HG03575 (cell line): Measurements from ENCODE around the gene KMT2E.
"Not testable (repeated sequence)": the region's sequence is repeated elsewhere in the genome, so short reads cannot be mapped to it uniquely, and the experiment has no call there.

Source experiments
- ATAC-seq: cut with Tn5 transposase; IDR thresholded peaks from one replicate; pipeline ENCODE4 v1.9.1; 2021; ENCODE audit not compliant: unreplicated experiment, insufficient number of reproducible peaks, low FRiP score; ENCODE audit errors: extremely low read depth

Gene KMT2E

DNA sequence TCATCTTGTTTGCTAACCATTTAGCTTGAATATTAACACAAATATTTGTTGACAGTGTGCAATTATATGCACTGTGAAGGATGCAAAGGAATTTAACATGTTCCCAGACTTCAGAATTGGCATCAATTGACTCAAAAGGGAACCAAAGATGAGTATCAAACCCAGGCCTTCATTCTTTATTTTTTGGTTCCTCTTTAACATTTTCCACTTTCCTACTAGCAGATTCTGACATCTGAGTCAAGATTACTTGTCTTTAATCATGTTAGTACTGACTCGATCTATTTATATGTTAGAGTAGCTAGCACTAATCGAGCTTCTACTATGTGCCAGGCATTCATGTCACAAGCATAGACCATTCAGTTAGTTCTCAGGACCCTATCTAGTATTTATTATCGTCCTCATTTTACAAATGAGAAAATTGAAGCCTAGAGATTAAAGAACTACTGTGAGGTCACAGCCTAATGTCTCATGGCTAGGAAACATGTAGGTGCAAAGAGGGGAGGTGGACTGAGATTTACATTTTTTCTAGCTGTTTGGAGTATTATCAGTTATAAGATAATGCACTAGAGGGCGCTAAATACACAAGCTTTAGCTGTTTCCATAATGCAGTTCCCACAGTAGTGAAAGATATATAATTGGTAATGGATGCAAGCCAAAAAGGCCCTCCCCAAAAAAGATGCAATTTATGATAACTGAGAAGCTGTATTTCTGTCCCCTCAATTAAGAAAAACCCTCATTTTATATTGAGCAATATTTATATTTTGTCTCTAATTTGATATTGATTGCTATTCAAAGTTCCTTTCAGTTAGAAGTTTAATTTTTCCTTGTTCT lies 32.9 kb upstream of the KMT2E start:
- ATAC-seq, result no peak

DNA sequence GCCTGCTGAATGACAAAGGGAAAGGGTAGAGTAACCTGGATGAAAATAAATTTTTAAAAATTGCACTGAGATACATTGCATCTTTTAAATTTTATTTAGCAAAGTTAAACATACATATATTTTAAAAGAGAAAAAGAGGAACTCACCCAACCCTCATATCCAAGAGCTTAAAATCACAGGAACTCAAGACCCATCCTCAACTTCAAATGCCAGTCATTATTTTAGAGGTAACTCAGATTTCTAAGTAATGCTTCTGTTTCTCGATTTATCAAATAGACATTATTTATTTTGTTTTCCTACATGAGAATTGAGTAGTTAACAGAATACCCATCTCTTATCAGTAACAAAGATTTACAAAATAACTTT lies 32.4 kb upstream of the KMT2E start:
- no peak for ATAC-seq

DNA sequence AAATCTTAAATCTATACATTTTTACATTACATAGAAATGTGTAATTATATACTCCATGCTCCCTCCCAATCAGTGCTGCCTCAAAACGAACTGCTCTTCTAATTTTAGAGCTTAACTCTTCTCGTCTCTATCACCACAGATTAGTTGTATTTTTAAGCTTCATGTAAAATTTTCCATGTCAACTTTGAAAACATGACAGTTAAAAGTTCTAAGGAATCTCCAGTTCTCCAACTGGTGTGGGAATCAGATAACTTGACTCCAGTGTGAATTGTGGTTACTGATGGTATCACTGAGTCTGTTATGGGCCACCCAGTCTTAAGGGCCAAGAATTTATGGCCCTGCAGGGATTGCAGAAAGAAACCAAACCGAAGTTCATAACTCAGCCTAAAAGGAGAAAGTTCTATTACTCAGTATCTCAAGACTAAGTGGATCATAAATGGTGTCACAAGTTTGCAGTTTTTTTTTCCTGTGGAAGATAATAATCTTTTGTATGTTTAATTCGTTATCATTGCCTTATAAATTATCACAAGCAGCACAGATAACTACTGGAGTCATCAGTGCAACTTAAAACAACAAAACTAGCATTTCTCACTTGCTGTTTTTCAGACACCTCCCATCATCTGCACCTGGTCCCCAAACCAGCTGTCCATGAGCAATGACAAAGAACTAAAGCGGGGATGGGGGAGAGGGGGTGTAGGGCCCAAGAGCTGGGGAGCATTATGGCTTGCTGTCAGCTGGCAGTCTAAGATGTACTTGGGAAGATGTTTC lies 31.5 kb upstream of the KMT2E start:
- ATAC-seq, result no peak

DNA sequence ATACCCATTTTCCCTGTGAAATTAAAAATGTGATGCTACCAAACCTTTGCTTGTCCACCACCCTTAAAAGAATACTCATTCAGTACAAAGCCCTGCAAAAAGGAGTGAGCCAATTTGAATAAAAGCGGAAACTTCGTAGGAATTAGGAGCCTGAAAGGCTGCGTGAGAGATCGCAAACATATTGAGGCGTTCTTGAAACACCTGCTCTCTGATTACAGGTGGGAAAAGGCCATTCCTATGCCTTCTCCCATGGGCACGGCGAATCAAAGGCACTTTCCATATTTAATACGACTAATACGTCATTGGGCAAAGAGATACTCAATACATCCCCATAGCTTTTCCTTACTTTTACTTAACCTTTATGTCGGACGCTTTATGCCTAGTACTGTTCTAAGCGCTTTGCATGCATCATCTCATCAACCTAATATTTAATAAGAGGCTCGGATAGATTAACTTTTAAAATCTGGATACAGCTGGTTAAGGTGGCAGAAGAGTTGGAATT lies 30.9 kb upstream of the KMT2E start:
- no peak for ATAC-seq

DNA sequence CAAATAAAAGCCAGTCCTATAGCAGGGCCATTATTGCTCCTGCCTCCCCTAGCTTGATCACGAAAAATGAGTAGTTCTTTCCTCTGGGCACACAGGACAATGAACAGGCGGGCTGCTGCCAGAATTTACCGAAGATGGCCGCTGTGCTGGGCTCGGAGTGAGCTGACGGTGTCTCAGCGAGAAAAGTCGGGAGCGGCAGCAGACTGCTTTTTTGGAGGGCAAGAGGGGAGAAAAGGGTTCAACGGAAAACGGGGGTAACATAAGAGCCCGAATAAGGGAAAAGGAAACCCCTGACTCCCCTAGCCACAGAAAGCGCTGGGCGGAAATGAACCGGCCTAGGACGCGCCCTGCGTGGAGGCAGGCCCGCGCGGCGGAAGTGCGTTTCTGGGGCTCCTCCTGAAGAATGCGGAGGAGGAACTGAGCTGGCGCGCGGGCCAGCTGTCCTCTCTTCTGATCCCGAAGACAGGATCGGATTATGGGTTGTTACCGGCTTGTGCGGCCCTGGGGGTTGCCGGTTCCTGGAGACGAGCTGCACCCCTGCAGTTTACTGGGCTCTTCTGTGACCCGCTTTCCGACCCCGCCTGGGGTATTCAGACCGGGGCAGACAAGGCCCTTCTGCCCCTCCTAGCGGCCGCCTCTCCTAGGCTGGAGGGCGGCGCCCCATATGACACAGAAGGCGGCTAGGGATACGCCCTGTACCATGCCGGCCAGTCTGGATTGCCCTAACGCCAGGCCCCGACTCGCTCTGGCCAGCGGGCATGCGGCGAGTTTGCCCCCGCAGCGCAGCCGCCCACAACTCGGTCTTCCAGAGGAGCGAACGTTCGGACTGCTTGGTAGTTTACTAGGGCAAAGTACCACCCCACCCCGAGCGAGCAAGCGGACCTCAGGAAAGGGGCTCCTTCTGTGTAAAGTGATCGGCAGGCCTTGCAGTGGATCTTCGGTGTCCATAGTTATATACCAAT lies 30.1 kb upstream of the KMT2E start:
- peak; percentile 54 for ATAC-seq

DNA sequence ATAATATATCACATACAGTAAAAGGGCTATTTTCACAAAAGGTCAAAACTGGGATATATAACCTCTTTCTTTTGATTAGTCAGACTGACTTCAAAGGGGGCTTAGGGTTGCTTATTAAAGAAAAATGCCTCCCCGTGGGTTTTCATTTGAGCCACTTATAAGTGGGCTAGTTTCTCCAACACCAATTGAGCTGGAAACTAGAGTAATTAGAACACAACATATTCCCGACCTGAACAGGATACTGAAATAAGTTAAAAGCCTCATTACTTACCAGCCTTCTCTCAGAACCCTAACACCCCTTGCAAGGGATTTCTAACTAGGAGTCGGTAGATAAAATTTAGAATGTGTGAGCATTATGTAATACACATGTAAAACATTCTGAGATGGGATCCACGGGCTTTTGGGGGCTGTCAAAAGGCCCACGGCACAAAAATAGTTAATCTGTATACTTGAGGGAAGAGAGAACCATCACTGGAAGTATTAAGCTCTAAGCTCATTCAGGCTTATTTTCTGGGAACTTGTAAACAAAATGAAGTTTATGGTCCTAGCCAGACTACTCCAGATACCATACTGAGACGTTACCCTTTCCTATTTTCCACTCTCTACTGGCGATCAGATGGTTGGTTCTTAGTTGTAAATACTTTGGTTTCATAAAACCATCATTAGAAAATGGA lies 29.3 kb upstream of the KMT2E start:
- no peak for ATAC-seq

DNA sequence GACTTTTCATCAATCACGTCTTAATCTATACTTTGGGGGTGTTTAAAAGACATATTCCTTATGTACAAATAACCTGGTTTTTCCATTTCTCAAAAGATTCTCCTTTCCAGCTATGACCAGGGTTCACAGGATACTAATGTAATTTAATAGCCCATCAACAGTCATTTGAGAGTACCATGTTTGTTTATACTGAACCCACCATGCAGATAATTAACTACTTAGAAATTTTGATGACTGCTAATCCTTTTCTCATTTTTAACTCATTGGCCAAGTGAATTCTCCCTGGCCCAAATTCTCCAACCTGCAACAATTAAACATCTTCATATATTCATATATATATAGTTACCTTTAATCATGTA lies 28.8 kb upstream of the KMT2E start:
- no peak for ATAC-seq

DNA sequence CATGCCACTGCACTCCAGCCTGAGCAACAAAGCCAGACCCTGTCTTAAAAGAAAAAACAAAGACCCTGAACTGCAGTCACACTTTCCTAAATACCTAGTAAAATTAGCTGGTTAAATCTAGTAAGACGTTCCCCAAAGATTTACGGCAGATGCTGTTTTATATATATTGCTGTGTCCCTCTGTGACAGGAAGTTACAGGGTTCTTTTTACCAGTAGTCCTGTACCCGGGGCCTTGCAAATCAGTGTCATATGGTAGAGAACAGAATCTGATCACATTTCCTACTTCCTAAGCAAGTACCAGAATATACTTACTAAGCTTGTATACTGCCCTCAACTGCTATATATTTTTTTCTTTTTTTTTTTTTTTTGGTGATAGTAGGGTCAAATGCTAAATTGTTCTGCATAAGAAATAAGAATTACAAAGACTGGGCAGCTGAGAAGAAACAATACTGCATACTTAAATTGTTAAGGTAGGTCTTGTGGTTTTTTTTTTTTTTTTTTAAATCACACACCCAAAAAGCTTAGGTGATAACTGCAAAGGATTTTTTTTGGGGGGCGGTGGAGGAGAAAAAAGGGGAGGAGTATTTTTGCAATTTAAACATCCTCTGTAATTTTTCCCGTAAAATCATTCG lies 27.3 kb upstream of the KMT2E start:
- ATAC-seq, result no peak

DNA sequence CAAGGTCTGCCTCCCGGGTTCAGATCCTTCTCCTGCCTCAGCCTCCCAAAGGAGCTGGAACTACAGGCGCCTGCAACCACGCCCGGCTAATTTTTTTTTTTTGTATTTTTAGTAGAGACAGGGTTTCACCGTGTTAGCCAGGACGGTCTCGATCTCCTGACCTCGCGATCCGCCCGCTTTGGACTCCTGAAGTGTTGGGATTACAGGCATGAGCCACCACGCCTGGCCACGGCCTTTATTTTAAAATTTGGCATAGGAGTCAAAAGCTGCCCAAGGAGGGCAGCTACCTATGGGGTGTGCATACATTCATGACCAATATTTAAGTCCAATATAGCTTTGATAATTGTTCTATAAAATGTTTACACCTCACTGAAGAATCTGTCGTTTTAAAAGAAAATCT lies 26.6 kb upstream of the KMT2E start:
- ATAC-seq, result not testable (repeated sequence)

DNA sequence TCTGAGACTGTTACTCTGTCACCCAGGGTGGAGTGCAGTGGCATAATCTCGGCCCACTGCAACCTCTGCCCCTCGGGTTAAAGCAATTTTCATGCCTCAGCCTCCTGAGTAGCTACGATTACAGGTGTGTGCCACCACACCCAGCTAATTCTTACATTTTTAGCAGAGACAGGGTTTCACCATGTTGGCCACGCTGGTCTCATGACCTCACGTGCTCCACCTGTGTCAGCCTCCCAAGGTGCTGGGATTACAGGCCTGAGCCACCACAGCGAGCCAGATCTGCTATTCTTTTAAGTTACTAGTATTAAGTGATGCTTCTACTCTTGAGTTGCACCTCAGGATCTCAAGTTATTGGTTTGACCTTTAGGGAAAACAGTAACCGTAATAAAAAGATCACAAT lies 23.0 kb upstream of the KMT2E start:
- ATAC-seq, result no peak

DNA sequence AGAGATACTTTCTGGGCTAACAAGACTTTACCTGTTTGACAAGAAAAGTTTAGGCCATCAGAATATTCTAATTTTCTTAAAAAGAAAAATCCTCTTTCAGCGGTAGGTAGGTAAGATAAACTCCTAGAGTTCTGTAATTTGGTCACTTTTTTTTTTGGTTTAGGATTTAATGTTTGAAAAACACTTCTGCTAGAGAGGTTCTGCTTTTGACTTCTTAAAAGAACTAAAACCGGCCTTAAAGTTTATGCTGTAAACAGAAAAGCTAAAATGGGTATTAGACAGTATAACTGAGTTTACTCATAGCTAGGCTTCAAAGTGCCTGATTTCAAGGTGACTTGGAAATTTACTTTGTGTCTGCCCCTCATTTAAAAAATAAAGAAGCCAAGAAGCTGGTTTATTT lies 21.7 kb upstream of the KMT2E start:
- ATAC-seq, result no peak

DNA sequence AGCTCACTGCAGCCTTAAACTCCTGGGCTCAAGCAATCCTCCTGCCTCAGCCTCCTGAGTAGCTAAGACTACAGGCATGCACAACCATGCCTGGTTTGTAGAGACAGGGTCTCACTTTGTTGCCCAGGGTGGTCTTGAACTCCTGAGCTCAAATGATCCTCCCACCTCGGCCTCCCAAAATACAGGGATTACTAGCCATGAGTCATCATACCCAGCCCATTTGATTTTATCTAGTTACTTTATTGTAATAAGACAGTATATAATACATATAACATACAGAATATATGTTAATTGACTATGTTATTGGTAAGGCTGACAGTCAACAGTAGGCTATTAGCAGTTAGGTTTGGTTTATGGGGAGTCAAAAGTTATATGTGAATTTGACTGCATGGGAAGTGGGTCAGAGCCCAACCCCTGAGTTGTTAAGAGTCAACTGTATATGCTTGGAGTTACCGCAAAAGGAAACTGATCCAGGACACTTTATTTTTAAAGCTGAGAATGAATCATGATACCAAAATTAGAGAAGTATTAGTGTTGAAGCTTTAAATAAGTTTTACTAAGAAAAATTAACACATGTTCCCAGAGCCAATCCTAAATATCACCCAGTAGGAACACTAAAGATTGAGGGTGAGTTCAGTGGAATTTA lies 20.7 kb upstream of the KMT2E start:
- ATAC-seq, result no peak

DNA sequence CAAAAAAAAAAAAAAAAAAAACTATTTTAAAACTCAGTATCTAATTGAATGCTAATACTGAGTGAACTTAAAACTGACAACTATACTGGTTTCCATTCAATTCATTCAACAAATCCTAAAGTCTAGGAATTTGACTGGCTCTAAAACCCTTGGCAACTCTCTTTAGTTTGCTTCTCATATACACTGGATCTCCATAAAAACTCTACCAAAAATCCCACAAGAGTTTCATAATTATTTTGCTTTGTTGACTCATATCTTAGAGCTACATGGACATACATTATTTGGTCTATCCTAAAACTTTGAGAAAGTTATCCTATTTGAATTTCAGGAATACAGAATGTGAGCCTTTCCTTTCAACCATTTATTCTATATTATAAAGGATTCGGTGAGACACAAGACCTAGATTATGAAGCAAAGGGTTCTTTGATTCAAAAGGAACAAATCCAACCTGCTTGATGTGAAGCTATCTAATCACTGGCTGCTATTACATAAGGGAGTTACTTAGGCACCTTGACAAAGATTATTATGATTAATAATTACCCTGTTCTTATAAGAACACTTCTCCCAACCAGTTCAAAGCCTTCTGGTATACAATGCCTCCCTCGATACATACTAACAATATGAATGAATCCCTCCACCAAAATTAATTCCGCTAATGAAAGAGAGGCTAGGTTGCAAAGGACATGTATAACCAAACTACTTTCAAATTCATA lies 15.8 kb upstream of the KMT2E start:
- no peak for ATAC-seq

DNA sequence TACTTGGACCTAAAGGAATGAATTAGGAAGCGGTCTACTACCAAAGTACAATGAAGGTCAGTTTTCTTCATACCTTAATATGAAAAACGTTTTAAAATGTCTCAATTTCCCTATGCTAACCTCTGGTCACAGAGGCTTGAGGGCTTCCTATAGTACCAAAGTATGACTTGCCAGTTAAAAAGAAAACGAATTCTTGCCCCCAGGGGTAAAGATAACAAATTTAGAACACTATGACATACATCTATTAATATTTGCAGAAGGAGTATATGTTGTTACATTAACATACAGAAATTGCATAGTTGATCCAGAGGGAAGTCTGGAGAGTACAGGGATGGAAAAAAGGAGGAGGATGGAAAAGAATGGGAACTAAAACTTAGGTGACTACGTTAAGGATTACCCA lies 13.8 kb upstream of the KMT2E start:
- no peak for ATAC-seq

DNA sequence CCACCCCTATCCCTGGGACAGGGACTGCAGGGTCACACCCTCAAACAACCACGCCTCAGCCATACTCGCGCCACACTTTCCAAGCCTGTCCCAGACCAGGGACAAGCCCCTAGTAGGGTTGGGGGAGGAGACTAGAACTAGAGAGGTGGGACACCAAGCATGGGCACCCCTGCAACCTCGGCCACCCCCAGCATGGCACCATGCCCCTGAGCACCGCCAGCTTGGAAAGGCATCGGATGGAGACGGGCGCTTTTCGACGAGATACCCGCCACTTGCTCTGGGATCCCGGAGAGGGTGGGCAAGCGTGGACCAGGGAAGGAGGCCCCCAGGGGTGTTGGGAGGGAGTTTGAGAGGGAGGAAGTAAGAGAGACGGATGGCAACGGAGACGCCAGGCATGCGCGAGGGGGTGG lies 13.1 kb upstream of the KMT2E start:
- no peak for ATAC-seq

DNA sequence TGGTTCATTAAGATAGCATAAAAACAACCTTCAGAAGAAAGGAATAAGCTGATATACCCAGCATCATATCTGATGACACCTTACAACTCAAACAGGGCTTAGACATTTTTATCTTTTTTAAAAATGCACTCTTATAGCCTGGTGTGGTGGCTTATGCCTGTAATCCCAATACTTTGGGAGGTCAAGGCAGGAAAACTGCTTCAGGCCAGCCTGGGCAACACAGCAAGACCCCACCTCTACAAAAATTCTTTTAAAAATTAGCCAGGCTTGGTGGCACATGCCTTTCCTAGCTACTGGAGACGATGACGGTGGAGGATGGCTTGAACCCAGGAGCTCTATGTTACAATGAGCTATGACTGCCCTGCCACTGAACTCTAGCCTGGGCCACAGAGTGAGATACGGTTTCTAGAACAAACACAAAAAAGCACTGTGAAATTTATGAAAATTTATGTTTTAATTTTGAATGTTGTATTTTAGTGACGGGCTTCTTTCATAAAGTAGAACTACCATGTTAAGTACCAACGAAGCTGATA lies 12.3 kb upstream of the KMT2E start:
- ATAC-seq, result no peak

DNA sequence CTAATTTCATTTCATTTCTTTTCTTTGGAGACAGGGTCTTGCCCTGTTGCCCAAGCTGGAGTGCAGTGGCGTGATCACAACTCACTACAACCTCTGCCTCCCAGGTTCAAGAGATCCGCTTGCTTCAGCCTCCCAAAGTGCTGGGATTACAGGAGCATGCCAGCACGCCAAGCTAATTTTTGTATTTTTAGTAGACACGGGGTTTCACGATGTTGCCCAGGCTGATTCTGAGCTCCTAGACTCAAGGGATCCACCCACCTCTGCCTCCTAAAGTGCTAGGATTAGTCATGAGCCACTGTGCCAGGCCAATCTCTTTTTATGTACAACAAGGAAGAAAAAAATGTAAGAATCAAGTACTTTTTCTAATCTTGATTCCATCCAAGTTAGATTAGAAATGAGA lies 10.7 kb upstream of the KMT2E start:
- ATAC-seq, result no peak
